Fibroblast of mammary gland (primary cell): ENCODE data around the gene EPHA4.

Experiments used
- DNase-seq: peaks from one replicate; pipeline ENCODE4 v3.0.0-alpha.2; 2010; ENCODE audit warnings: low read depth
- H3K4me3 ChIP-seq: 2 replicates; pipeline ENCODE4 v1.5.1; 2011; ENCODE audit warnings: low read depth, mild to moderate bottlenecking, low read length, moderate library complexity; ENCODE audit not compliant: control insufficient read depth
- TF ChIP-seq, protein P1 (sequence below): conservative IDR thresholded peaks from 2 replicates; pipeline ENCODE4 v1.5.1; 2011; ENCODE audit warnings: low read depth, low read length, inconsistent platforms; ENCODE audit not compliant: control insufficient read depth, insufficient read depth

EPHA4 gene

DNA sequence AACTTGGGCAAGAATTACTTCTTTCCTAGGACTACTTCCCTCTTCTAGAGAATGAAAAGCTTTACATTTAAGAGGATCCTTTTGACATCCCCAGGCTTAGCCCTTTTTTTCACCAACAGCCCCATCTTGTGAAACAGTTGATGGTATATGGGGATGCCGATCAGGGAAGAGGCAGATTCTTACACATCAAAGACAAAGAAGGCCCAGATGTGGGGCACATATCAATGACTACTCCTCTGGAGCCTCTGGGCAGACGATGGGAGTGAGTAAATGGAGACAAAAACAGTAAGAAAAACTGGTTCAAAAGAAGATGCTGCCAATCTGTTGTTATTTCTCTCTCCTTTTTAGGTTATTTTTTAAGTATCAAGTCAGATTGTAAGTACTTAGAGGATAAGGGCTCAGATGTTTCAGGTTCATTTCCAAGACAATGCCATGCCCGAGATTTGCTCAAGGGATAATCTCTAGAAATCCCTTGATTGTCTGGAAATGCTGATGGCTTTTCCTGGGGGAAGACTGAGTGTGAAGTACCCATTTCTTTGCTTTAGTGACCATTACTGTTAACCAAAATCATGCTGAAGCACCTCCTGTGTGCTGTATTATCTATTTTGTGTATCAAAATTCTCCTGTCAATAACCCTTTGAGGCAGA, 117.5 kb downstream of the EPHA4 start:
- no peak overlapping the region for H3K4me3 ChIP-seq
- DNase-seq, result no peak
- TF ChIP-seq, protein P1, sequence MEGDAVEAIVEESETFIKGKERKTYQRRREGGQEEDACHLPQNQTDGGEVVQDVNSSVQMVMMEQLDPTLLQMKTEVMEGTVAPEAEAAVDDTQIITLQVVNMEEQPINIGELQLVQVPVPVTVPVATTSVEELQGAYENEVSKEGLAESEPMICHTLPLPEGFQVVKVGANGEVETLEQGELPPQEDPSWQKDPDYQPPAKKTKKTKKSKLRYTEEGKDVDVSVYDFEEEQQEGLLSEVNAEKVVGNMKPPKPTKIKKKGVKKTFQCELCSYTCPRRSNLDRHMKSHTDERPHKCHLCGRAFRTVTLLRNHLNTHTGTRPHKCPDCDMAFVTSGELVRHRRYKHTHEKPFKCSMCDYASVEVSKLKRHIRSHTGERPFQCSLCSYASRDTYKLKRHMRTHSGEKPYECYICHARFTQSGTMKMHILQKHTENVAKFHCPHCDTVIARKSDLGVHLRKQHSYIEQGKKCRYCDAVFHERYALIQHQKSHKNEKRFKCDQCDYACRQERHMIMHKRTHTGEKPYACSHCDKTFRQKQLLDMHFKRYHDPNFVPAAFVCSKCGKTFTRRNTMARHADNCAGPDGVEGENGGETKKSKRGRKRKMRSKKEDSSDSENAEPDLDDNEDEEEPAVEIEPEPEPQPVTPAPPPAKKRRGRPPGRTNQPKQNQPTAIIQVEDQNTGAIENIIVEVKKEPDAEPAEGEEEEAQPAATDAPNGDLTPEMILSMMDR, result no peak

DNA sequence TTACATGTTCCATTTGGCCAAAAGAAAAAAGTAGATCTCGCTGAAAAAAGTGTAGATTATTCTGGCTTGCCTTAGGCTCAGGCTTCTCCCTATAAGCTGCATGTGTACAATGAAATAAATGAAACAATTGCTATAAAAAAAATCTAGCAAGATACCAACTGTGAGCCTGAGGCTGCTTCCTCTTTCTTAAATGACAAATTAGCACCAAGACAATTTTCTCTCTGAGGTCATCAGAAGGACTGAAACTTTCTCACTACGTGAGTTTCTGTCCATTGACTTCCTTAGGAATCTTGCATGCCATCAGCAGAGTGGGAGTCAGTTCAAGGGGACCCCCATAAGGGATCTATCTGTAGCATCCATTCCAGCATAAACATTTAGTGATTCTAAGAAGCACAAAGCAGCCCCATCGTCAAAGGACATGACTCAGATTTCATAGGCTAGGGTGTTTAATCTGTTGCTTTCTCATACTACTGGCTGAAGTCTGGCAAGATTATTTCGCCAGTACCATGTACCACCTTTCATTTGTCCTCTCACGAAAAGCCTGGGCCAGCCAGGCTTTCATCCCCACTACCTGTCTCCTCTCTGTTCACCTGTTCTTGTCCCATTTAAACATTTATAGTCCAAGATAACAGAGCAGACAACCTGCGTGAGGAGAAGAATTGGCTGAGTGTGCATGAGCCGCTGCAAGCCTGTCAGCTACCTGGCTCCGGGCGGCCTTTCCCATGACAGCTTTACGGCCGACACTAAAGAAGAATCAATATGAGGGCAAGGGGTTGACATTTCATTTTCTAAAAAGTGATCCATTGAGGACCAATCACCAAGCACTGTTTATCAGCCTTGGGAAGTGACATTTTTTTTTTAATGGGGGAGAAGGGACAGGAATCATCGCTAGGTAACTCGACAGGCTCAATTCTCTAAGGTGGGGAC, 120.0 kb downstream of the EPHA4 start:
- TF ChIP-seq, protein P1, result no peak
- DNase-seq, result no peak
- no peak overlapping the region for H3K4me3 ChIP-seq

DNA sequence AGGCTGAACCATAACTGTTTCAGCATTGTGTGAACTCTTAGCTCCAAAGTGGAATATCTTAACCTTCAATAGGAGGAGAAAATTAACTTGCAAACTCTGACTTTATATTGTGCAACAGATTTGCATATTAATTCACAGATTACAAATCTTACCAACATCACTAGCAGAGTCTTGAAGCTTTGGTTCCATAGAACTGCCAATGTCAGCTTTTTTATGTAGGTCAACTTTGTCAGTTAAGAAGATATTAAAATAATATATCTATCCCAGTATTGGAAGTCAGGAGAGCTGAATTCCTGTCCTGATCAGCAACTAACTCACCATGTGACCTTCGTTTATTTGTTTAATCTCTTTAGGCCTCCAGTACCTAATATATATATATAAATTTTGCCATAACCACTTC, 121.8 kb downstream of the EPHA4 start:
- H3K4me3 ChIP-seq, result no peak overlapping the region
- no peak for DNase-seq
- TF ChIP-seq, protein P1, result no peak

DNA sequence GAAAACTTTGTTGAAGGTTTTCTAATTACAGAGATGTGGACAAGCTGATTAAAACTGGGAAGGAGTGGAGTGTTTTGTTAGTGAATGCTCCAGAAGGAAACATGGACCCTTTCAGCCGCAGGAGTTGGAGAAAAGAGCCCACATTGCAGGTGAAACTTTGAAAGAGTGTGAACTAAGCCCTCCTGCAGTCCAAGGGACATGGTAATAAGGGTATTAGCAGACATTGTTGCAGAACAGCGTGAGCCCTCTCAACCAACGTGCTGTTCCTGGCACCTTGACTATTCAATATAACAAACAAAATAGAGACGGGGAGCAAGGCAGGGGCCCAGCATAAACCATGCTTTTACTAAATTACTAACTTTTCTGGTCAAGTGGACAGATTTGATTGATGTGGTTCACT, 122.7 kb downstream of the EPHA4 start:
- H3K4me3 ChIP-seq, result no peak overlapping the region
- no peak for DNase-seq
- TF ChIP-seq, protein P1, result no peak

DNA sequence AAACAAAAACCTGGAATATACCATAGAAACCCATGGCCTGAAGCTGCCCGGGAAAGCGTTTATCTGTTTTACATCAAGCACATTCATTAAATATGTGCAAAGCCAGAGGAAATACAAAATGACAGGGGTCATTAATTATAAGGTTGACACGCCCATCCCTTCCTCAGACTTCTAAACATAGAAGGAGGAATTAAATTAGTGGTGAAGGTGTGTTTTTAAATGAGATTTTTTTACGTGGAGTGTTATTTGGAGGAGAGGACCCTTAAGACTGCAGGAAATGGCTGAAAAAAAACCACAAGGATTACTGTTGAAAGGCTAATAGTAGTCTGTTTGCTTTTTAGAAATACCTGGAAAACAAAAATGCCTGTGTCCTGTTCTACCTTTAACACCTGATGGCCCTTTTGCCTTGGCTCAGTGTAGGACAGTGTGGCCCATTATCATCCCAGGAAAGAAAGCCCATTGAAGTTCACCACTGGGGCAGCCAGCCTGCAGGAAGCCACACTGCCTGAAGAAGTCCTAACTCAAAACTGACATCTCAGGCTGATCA, 123.2 kb downstream of the EPHA4 start:
- no peak for DNase-seq
- H3K4me3 ChIP-seq, result no peak overlapping the region
- TF ChIP-seq, protein P1, result no peak

DNA sequence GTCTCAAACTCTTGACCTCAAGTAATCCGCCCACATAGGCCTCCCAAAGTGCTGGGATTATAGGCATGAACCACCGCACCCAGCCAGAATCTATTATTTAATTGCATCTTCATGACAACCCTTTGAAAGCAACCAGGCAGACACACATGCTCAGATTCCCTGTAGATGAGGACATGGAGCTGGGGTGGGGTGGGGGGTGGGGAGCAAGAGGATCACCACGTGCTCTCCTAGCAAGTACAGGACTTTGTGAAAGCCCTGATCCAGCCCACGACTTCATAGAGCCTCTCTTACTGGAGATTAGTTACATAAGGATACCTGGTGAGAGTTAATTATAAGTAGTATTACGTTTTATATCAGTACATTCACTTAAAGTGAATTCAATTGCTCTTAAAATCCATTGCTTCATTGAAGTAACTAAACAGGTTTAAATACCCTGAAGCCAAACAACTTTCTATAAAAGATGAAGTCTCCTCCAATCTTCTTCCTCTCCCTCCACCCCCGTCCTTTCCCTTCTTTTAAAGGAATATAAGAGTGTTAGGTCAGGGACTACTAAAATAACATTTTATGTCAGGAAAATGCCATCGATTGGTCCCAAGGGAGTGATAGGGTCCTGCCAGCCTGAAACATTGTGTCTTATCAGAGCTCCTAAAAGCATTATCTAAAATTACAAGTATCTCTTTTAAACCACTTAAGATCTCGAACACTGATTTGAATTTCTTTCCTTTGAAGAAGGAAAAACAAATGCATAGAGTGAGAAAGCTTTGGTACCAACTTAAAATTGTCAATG, 123.9 kb downstream of the EPHA4 start:
- TF ChIP-seq, protein P1, result no peak
- no peak for DNase-seq
- H3K4me3 ChIP-seq, result no peak overlapping the region
